Activated naive CD4-positive, alpha-beta T cell treated with anti-CD3 and anti-CD28 coated beads for 36 hours (primary cell): ENCODE results near the gene KEL. TPM values are rescaled to one million over a fixed set of nuclear protein-coding genes. Genes with fewer than 3 reads are reported as not detected.

Experiments used
- CTCF ChIA-PET: fragments of 350-600 bp; sonication (Branson Sonifier 250); formaldehyde crosslinking; loops from one replicate; lab custom pipeline; 2021; ENCODE audit warnings: antibody characterized with exemption; lab: Charles Lee
- DNase-seq: peaks from one replicate; pipeline ENCODE4 v3.0.0-alpha.2; 2020
- H3K27ac Mint-ChIP-seq: one replicate; pipeline ENCODE4 v1.8.0; 2021; ENCODE audit warnings: mild to moderate bottlenecking, mixed read lengths
- H3K27me3 Mint-ChIP-seq: one replicate; pipeline ENCODE4 v1.8.0; 2021; ENCODE audit warnings: low read depth, mixed read lengths
- H3K36me3 Mint-ChIP-seq: one replicate; pipeline ENCODE4 v1.8.0; 2021; ENCODE audit warnings: low read depth, mixed read lengths
- H3K4me1 Mint-ChIP-seq: one replicate; pipeline ENCODE4 v1.8.0; 2021; ENCODE audit warnings: low read depth, mixed read lengths
- H3K4me3 Mint-ChIP-seq: one replicate; pipeline ENCODE4 v1.8.0; 2021; ENCODE audit warnings: mild to moderate bottlenecking, moderate library complexity, mixed read lengths
- H3K9me3 Mint-ChIP-seq: one replicate; pipeline ENCODE4 v1.8.0; 2021; ENCODE audit warnings: mixed read lengths
- intact Hi-C: fragments of 100-400 bp; cut with micrococcal nuclease; formaldehyde crosslinking; loops from one replicate; pipeline ENCODE4 v1.15.1; 2023
- total RNA-seq, 2 experiments: library from RNA; stranded (reverse); gene quantifications; one replicate each; pipeline ENCODE4 v1.2.3, GENCODE V29; 2021

Gene KEL
- total RNA-seq, 2 experiments from 2014 or later: 0.52 to 0.83 TPM

DNA sequence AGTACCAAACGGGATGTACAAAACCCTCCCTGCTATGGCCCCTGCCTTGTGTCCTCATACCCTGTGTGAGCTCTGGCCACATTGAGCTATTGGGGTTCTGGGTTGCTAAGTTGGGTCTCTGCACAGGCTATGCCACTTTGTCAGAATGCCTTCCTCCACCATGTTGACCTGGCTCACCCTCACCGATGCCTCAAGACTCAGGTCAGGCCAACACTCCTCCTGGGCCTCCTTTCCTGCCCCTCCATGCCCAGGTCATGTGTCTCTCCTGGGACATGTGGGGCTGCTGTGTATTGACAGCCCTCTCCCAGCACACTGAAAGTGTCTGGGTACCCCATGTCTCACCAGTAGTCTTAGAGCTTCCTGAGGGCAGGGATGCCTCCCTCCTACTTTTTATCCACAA, 43.3 kb downstream of the KEL start:
- no peak for DNase-seq
- Mint-ChIP-seq H3K9me3 (no peaks in the 10 kb centered on the region), H3K27ac (no peak overlapping the region), H3K36me3 (no peaks in the 10 kb centered on the region), H3K4me1 (no peaks in the 10 kb centered on the region), H3K4me3 (no peak overlapping the region), H3K27me3 (peaks cover 2% of the 10 kb centered on the region)
- CTCF ChIA-PET: no interaction called here
- intact Hi-C loops: no loop called here

DNA sequence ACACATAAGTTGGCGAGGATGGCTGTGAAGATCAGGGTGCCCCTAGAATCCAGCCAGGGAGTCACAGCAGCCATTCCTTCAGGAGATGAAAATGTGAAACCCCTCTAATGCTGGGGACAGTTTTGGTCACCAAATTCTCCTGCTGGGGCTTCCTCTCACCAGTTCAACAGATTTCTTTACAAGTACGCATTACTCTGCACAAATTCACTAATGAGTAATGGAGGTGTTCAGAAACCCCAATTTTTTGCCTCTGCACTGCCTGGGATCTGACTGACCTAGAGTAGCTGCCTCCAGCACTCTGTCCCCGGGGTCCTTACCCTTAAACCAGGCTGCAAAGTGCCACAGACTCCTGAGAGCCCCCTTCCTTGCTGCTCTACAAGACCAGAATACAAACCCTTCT, 44.7 kb downstream of the KEL start:
- intact Hi-C loops: no loop called here
- Mint-ChIP-seq H3K4me3 (no peak overlapping the region), H3K36me3 (no peaks in the 10 kb centered on the region), H3K9me3 (no peaks in the 10 kb centered on the region), H3K27me3 (peaks cover 2% of the 10 kb centered on the region), H3K27ac (no peak overlapping the region), H3K4me1 (no peaks in the 10 kb centered on the region)
- CTCF ChIA-PET: no interaction called here
- DNase-seq: no peak

DNA sequence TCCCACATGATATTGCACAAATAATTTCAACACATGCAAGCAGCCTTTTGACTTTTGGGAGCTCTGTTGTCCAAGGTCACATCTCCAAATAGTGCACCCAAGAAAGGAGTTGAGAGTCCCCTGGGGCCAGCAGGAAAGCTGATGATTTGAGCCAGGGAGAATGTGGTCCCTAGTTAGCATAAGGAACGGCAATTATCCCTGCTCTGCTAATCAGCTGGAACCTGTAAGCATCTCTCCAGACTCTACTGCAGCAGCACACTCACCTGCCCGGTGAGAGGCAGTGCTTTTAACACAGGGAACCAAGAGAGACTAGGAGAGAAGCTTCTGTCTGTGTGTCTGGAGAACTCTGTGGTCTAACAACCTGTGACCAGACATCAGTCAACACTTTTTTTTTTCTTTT, 45.7 kb downstream of the KEL start:
- Mint-ChIP-seq H3K9me3 (no peaks in the 10 kb centered on the region), H3K27ac (no peak overlapping the region)
- CTCF ChIA-PET: interaction anchor here (0.7 to 1.0 kb wide), 3 partner anchors 9 to 592 kb away, joined by 3 to 5 read pairs (median 3); no protein-coding TSS in a partner anchor

DNA sequence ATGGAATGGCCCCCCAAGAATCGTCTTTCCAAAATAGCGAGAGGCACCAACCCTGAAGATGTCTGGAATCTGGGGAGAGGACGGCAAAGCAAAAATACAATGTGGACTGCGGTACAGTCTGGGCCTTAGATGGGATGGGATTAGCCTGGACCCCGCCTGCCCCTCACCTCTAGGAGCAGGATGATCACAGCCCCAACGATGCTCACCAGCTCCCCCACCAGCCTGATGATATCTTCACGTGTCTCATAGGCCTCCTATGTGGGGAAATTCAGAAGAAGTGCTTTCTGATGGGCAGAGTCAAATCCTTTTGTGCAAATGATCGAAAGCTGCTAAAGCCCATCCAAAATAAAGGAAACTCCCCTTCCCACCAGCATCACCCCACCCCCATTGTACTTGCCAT, 46.8 kb downstream of the KEL start:
- intact Hi-C loops: no loop called here
- H3K9me3 Mint-ChIP-seq: no peaks in the 10 kb centered on the region
- no peaks in the 10 kb centered on the region for H3K4me1 Mint-ChIP-seq
- H3K27me3 Mint-ChIP-seq: peaks cover 2% of the 10 kb centered on the region
- CTCF ChIA-PET: interaction anchor here (1.0 kb wide), 1 partner anchor 10 kb away, joined by 5 read pairs; no protein-coding TSS in a partner anchor
- H3K27ac Mint-ChIP-seq: no peak overlapping the region
- no peak overlapping the region for H3K4me3 Mint-ChIP-seq
- DNase-seq: no peak
- no peaks in the 10 kb centered on the region for H3K36me3 Mint-ChIP-seq

More for the DNA sequence above, 45.7 kb downstream of the KEL start:
- intact Hi-C loops: no loop called here
- Mint-ChIP-seq H3K4me1 (no peaks in the 10 kb centered on the region), H3K27me3 (peaks cover 2% of the 10 kb centered on the region), H3K36me3 (no peaks in the 10 kb centered on the region), H3K4me3 (no peak overlapping the region)
- DNase-seq: no peak

DNA sequence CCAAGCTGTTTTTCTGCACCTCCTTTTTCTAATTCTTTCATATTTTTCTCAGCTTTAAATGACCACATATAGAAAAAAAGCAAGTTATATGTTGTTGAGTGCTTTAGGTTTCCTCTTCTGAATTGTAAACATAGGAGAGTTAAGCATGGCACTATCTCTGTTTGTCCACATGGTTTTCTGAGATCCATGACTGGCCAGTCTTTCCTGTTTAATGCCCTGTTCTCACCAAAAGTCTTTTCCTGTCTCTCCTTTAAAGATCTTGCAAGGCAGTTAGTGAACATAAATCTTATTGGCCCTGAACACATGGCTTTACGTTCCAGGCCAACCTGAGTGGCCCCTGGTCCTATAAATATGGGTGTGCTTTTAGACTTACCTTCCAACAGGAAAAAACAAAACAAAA, 48.0 kb downstream of the KEL start:
- Mint-ChIP-seq H3K27ac (no peak overlapping the region), H3K27me3 (peaks cover 9% of the 10 kb centered on the region), H3K9me3 (no peaks in the 10 kb centered on the region), H3K4me1 (no peaks in the 10 kb centered on the region), H3K4me3 (no peak overlapping the region), H3K36me3 (no peaks in the 10 kb centered on the region)
- DNase-seq: no peak
- intact Hi-C loops: no loop called here
- CTCF ChIA-PET: interaction anchor here (0.7 kb wide), 1 partner anchor 59 kb away, joined by 5 read pairs; no protein-coding TSS in a partner anchor

DNA sequence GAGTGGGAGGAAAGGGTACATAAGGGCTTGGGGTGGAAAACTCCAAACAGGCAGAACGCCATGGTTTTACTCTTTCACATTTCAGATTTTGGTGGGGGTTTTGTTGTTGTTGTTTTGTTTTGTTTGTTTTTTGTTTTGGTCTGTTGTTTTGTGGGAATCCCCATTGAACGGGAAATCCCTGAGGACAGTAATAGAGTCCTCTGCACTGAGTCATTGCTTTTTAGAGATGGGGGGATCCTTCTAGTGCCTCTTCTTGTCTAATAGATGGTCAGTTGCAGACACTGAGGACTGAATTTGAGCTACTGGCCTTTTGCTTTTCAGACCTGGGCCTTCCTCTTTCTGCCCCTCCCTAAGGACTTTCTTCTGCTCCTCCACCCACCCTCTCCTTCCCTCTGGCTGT, 48.6 kb downstream of the KEL start:
- no peak for DNase-seq
- intact Hi-C loops: no loop called here
- no peaks in the 10 kb centered on the region for H3K36me3 Mint-ChIP-seq
- no peak overlapping the region for H3K4me3 Mint-ChIP-seq
- H3K9me3 Mint-ChIP-seq: no peaks in the 10 kb centered on the region
- no peaks in the 10 kb centered on the region for H3K4me1 Mint-ChIP-seq
- CTCF ChIA-PET: no interaction called here
- peaks cover 11% of the 10 kb centered on the region for H3K27me3 Mint-ChIP-seq
- H3K27ac Mint-ChIP-seq: no peak overlapping the region

DNA sequence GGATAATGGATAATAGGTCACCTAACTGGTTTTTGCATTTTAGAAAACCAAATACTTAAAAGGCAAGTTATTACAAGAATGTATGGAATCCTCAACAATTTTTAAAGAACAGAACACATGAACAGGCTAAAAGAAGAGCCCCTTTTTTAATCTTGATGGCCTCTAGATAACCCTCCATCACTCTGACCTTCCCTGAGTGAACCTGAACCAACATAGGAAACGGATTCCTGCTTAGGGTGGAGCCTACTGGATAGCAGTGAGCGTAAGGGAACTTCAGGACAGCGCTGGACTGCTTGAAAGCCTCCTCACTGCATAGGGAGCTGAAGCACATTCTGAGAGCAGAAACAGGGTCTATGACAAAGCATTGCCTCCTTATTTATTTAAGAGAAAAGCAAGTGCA, 49.1 kb downstream of the KEL start:
- H3K4me1 Mint-ChIP-seq: no peaks in the 10 kb centered on the region
- peaks cover 10% of the 10 kb centered on the region for H3K27me3 Mint-ChIP-seq
- no peak overlapping the region for H3K27ac Mint-ChIP-seq
- no peak overlapping the region for H3K4me3 Mint-ChIP-seq
- no peaks in the 10 kb centered on the region for H3K9me3 Mint-ChIP-seq
- intact Hi-C loops: no loop called here
- H3K36me3 Mint-ChIP-seq: no peaks in the 10 kb centered on the region
- no peak for DNase-seq
- CTCF ChIA-PET: no interaction called here

DNA sequence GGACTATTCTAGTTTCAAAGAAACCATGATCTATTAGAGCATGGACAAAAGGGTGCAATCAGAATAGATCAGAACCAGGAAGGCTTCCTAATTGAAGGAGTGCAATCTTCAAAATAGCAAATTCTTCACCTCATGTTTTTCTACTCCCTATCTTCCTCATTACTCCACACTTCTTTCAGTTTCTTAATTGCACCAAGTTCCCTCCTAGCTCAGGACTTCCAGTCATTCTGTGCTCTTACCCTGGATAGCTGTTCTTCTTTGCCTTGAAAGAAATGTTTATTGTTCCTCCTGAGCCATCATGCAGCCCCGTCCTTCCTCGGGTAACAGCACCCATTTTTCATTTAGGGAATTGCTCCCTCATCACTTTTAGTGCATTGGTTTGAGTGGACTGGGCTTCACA, 51.7 kb downstream of the KEL start:
- intact Hi-C loops: no loop called here
- Mint-ChIP-seq H3K9me3 (peaks cover 2% of the 10 kb centered on the region), H3K4me3 (no peak overlapping the region), H3K4me1 (no peaks in the 10 kb centered on the region), H3K27ac (no peak overlapping the region), H3K36me3 (no peaks in the 10 kb centered on the region), H3K27me3 (peaks cover 14% of the 10 kb centered on the region)
- no peak for DNase-seq
- CTCF ChIA-PET: interaction anchor here (1.5 to 1.7 kb wide), 2 partner anchors 12 to 95 kb away, joined by 3 to 4 read pairs; no protein-coding TSS in a partner anchor

DNA sequence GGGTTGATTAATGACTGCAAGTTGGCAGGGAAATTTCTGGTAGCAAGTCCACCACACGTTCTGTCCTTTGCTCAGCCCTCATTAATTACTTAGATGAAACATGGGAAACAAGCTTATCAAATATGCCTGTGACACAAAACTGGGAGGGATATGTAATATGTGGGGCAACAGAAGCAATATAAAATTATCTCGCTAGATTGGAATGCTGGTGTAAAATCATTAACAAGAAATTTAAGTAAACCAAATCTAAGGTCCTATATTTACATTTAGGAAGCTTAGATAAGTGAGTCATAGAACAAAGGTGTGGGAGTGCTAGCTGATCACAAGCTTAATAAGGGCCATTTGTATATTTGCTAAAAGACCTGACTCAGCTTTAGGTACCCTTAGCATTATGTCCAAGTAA, 52.1 kb downstream of the KEL start:
- peaks cover 14% of the 10 kb centered on the region for H3K27me3 Mint-ChIP-seq
- H3K4me1 Mint-ChIP-seq: no peaks in the 10 kb centered on the region
- peaks cover 2% of the 10 kb centered on the region for H3K9me3 Mint-ChIP-seq
- no peak for DNase-seq
- H3K36me3 Mint-ChIP-seq: no peaks in the 10 kb centered on the region
- H3K4me3 Mint-ChIP-seq: no peak overlapping the region
- CTCF ChIA-PET: interaction anchor here (1.5 to 1.7 kb wide), 2 partner anchors 12 to 96 kb away, joined by 3 to 4 read pairs; no protein-coding TSS in a partner anchor
- H3K27ac Mint-ChIP-seq: no peak overlapping the region
- intact Hi-C loops: no loop called here

DNA sequence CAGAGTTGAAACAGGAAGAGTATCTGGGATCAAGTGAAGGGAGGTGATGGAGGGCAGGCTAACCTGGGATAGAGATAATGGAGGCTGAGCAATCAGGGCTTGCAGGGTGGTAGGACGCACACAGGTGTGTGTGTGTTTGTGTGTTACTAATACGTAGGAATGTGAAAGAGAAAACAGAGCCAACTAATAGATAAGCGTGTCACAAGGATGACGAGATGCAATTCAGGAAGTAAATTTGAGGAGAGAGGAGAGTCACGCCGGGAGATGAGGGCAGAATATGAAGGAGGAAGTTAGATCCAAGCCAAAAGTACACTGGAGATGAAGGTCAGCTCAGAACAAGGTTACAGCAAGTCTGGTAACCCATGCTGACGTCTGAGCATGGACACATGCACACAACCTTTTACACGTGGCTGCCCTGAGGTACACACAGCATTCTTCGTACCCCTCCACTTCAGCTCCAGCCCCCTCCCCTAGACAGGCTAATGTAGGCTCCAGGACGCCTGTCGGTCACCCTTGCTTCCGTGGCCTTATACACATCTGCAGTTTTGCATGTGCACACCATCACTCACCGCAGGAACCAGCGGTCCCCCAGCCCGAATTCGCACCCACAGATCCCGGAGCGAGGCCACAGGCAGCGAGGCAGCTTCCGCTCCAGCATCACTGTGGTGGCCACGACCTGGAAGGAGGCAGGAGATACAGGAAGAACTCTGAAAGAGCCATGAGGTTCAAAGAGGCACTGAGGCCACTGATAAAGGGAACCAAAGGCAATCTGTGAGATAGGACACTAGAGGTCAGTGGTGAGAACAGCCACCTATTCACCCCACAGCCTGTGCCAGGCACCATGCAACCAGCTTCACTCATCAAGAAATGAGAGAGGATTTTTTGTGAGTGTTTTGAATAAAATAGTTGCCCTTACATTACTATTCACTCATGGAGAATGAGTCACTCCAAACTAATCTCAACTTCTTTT, 53.0 kb downstream of the KEL start:
- H3K9me3 Mint-ChIP-seq: peaks cover 2% of the 10 kb centered on the region
- intact Hi-C loops: no loop called here
- H3K4me1 Mint-ChIP-seq: no peaks in the 10 kb centered on the region
- CTCF ChIA-PET: interaction anchor here (1.5 to 1.7 kb wide), 2 partner anchors 13 to 97 kb away, joined by 3 to 4 read pairs; no protein-coding TSS in a partner anchor
- no peak overlapping the region for H3K4me3 Mint-ChIP-seq
- H3K27me3 Mint-ChIP-seq: peaks cover 14% of the 10 kb centered on the region
- DNase-seq: no peak
- no peak overlapping the region for H3K27ac Mint-ChIP-seq
- no peaks in the 10 kb centered on the region for H3K36me3 Mint-ChIP-seq

DNA sequence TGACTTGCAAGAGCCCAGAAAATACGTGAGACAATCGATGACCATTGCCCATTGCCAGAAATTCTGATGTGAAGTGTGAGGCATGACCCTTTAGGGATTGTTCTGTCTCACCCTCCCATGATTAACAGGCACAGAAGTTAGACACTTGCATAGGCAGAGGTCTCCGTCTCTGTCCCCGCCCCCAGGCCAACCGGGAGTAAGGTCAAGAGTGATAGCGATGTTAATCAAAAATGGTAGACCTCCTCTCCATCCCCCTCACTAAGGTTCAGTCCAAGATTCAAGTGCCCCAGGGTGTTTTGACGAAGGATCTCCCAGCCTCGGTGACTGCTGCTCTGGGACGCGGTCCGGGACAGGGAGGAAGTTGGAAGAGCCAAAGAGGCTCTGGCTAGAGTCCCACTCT, 53.9 kb downstream of the KEL start:
- intact Hi-C loops: no loop called here
- Mint-ChIP-seq H3K27me3 (peaks cover 14% of the 10 kb centered on the region), H3K9me3 (peaks cover 2% of the 10 kb centered on the region), H3K4me1 (no peaks in the 10 kb centered on the region), H3K27ac (no peak overlapping the region), H3K36me3 (no peaks in the 10 kb centered on the region), H3K4me3 (no peak overlapping the region)
- no peak for DNase-seq
- CTCF ChIA-PET: no interaction called here

DNA sequence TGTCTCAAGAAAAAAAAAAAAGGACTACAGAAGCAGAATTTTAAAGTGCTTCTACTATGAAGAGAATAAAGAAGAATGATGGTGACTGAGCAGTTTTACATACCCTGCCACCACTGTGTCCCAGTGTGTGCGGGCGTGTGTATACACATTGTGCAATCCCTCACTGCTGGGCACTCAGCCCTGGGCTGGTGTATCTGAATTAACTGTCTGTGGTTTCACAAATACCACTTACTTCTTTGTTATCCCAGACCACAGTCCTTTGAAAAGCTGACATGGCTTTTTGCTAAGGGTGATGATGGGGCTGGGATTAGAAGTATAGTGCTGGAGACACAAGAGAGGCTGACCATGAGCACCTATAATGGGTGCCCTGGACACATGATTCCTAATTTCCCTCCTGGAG, 55.5 kb downstream of the KEL start:
- peaks cover 14% of the 10 kb centered on the region for H3K27me3 Mint-ChIP-seq
- peaks cover 1% of the 10 kb centered on the region for H3K36me3 Mint-ChIP-seq
- H3K4me1 Mint-ChIP-seq: no peaks in the 10 kb centered on the region
- CTCF ChIA-PET: interaction anchor here (0.7 kb wide), 1 partner anchor 293 kb away, joined by 3 read pairs; no protein-coding TSS in a partner anchor
- DNase-seq: no peak
- peaks cover 4% of the 10 kb centered on the region for H3K9me3 Mint-ChIP-seq
- H3K4me3 Mint-ChIP-seq: no peak overlapping the region
- no peak overlapping the region for H3K27ac Mint-ChIP-seq
- intact Hi-C loops: no loop called here
